ENCODE results near the gene RLBP1. TPM values are rescaled to one million over a fixed set of nuclear protein-coding genes. Genes with fewer than 3 reads are reported as not detected.

RLBP1 gene
- total RNA-seq, 1 donor from 2014 or later: not detected

DNA sequence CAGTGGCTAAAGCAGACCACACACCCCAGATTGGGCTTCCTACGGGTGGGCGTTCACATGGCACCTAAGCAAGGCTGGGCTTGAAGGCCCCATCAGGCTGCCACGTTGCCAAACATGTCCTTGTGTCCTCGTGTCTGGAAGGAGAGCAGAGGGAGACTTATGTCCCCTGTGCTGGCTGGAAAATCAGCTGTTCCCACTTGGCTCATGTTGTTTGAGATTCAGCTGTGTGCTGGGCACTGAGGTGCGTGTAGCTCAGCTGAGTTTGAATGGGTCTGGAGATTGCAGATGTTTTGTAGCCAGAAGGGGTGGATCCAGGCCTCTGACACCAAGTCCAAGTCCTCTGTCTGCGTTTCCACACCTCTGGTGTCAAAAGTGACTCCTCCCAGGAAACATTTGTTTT, 34.6 kb downstream of the RLBP1 start:
- DNase-seq (ENCODE audit: missing footprints) (no peak), ATAC-seq (no peak)
- intact Hi-C loops (cut with DNase I): no loop called here

- ATAC-seq: no peak
- no peak for DNase-seq (ENCODE audit: missing footprints)
- intact Hi-C loops (cut with DNase I): no loop called here
Measured at GRCh38 chr15:89184886-89185526, 36.4 kb downstream of the RLBP1 start.

DNA sequence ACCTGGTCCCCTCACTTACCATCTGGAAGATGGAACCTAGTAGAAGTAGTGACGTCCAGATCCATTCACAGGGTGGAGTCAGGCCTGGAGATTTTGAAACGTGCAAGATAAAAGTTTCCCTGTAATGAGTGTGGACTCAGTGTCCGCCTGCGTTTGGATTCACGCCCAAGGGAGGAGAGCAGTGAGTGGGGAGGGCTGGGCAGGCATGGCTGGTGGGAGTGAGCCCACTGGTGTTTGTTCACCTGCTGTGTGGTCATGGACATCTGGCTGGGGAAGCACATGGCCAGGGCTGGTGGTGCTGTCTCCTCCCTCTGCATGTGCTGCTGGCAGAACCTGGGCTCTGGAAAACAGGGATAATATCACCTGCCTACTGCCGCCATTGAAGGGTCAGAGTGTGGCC, 37.0 kb downstream of the RLBP1 start:
- DNase-seq (ENCODE audit: missing footprints) (no peak), ATAC-seq (no peak)
- intact Hi-C loops (cut with DNase I): no loop called here

GRCh38 chr15:89179966-89180875, 41.2 kb downstream of the RLBP1 start:
- DNase-seq (ENCODE audit: missing footprints) (no peak), ATAC-seq (no peak)
- intact Hi-C loops (cut with DNase I): loop anchor here (5.0 kb wide), 1 partner anchor 283 kb away; the partner anchor contains the start of gene HAPLN3

GRCh38 chr15:89178307-89178977, 42.9 kb downstream of the RLBP1 start:
- ATAC-seq (no peak), DNase-seq (ENCODE audit: missing footprints) (no peak)
- intact Hi-C loops (cut with DNase I): loop anchor here (5.0 kb wide), 1 partner anchor 281 kb away; the partner anchor contains the start of gene HAPLN3

- peak; percentile 36 for ATAC-seq
- intact Hi-C loops (cut with DNase I): loop anchor here (1.0 to 5.0 kb wide), 2 partner anchors 119 to 280 kb away; partner anchors contain the start of gene HAPLN3
- DNase-seq (ENCODE audit: missing footprints): no peak
Measured at GRCh38 chr15:89177633-89178306, 43.6 kb downstream of the RLBP1 start.

DNA sequence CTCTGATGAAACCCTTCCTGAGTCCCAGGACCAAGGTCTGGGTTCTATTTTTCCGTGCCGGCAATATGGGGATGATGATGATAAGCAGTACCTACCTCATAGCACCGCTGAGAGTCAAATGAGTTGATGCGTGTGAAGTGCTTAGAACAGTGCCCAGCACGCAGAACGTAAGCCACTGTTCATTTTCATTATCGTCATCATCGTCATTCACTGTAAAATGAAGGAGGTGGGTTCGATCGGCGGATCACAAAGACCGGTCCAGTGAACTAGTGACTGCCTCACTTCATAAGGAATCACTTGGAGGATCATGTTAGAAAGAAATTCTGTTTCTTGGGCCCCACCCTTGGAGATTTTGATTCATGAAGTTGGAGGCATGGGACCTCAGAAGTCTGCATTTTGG, 44.3 kb downstream of the RLBP1 start:
- intact Hi-C loops (cut with DNase I): loop anchor here (1.0 to 5.0 kb wide), 2 partner anchors 119 to 280 kb away; partner anchors contain the start of gene HAPLN3
- no peak for DNase-seq (ENCODE audit: missing footprints)

GRCh38 chr15:89175617-89176191, 45.7 kb downstream of the RLBP1 start:
- no peak for DNase-seq (ENCODE audit: missing footprints)
- intact Hi-C loops (cut with DNase I): loop anchor here (5.0 kb wide), 1 partner anchor 278 kb away; the partner anchor contains the start of gene HAPLN3
- no peak for ATAC-seq

More for the DNA sequence above, 44.3 kb downstream of the RLBP1 start:
- no peak for ATAC-seq

DNA sequence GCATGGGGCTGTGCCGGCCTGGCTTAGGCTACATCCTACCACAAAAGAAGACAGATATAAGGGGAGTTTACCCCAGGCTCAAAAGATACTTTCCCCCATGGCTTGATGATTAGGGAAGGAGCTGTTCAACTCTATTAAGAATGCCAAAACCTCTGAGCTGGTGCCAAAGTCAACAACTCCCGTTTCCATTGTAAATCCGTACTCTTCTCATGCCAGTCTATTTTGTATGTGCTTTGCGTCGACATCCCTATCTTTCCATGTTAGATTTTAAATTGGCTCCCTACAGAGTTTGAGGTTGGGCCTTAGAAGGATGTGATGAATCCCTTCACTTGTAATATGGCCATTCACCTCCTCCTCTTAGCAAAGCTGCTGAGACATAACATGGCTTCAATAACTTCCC, 46.9 kb downstream of the RLBP1 start:
- intact Hi-C loops (cut with DNase I): loop anchor here (5.0 kb wide), 1 partner anchor 37 kb away; no protein-coding TSS in a partner anchor
- DNase-seq (ENCODE audit: missing footprints): no peak
- ATAC-seq: no peak

DNA sequence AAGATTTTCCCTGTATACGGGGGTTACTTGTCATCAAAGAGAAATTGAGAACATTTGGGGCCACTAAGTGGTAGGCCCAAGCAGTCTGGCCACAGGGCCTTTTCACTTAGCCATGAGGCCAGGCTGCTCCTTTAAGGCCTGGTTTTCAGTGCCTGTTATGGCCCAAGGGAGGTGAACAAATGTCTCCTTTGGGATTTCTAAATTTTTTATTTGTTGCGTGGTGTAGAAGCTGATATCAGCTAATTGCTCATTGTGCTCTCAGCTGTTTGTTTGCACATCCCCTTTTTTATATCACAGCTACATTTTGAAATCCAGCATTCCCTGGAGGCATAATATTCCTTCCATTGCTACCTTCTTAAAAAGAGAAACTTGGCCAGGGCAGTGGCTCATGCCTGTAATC, 48.5 kb downstream of the RLBP1 start:
- intact Hi-C loops (cut with DNase I): loop anchor here (5.0 kb wide), 1 partner anchor 36 kb away; no protein-coding TSS in a partner anchor
- DNase-seq (ENCODE audit: missing footprints) (no peak), ATAC-seq (no peak)

DNA sequence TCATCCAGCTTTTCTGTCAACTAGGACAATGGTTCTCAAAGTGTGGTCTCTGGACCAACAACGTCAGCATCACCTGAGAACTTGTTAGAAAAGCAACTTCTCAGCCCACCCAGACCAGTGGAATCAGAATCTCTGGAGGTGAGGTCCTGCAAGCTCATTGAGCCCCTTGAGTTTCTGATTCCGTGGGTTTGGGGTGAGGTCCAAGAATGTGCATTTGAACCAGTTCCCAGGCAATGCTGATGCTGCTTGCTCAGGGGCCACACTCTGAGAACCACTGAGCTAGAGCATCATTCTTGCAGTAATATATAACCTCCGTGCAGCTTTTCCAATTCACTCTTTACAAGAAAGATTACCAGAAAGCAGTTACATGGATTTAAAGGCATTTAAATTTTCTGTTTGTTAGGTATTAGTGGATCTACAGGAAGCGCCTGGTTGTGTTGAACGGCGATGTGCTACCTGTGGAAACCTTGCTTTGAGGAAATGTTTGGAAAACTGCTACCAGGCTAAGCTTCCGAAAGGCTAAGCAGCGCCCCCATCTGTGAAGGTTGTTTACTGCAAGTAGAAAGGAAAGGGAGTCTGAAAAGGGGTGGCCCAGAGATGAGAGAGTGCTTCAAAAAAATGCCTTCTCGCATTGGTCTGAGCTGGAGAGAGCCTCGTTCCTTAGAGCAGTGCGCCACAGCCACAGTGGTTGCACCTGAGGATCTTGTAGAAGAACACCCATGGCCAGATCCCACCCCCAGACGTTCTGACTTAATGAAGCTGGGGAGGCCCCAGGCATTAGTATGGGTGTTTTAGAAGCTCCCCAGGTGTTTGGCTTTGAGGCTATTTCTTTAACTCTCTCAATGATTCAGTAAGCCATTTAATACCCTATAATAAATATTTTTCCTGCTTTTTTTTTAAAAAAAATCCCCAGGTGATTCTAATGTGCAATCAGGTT, 50.0 kb downstream of the RLBP1 start:
- intact Hi-C loops (cut with DNase I): loop anchor here (5.0 kb wide), 1 partner anchor 34 kb away; no protein-coding TSS in a partner anchor
- no peak for DNase-seq (ENCODE audit: missing footprints)
- no peak for ATAC-seq

DNA sequence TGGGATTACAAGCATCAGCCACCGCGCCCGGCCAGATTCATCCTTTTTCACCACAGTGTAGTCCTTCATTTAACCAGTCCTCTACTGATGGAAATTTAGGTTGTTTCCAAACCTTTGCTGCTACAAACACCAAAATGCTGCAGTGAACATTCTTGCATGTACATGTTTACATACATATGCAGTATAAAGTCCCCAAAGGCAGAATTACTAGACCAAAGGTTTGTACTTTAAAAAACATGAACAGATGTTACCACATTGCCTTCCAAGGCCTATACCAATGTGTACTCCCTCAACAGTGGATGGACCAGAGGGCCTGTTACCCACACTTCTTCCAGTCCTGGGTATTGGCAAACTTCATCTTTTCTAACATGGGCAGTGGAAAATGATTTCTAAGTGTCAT, 51.0 kb downstream of the RLBP1 start:
- intact Hi-C loops (cut with DNase I): loop anchor here (5.0 kb wide), 1 partner anchor 33 kb away; no protein-coding TSS in a partner anchor
- no peak for DNase-seq (ENCODE audit: missing footprints)

DNA sequence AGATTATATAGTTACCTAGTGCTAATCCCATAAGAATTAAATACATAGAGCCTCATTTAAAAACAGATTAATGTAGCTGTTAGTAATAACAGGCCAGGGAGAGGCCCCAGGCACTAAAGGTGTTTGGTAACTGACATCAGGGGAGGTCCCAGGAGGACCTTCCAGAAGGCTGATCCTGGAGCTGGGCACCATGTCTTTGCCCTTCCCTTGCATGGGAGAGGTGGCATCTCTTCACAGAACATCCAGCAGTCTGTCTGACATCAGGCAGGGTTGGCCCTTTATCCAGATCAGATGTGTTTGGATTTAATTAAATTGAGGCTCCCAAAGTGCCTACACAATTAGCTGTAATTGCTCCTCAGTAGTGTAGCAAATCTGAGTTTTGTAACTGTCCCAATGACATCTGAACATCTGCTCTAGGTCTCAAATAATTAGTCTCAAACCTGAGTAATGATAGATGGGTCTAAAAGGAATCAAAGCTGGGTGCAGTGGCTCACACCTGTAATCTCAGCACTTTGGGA, 53.0 kb downstream of the RLBP1 start:
- ATAC-seq (no peak), DNase-seq (ENCODE audit: missing footprints) (no peak)
- intact Hi-C loops (cut with DNase I): loop anchor here (5.0 kb wide), 1 partner anchor 81 kb away; the partner anchor contains the start of gene ABHD2

More for the DNA sequence above, 51.0 kb downstream of the RLBP1 start:
- no peak for ATAC-seq

GRCh38 chr15:89167267-89168176, 53.9 kb downstream of the RLBP1 start:
- intact Hi-C loops (cut with DNase I): loop anchor here (5.0 kb wide), 1 partner anchor 80 kb away; the partner anchor contains the start of gene ABHD2
- DNase-seq (ENCODE audit: missing footprints) (no peak), ATAC-seq (no peak)

GRCh38 chr15:89165677-89166076, 55.7 kb downstream of the RLBP1 start:
- ATAC-seq (no peak), DNase-seq (ENCODE audit: missing footprints) (no peak)
- intact Hi-C loops (cut with DNase I): loop anchor here (5.0 kb wide), 1 partner anchor 78 kb away; the partner anchor contains the start of gene ABHD2

Data from Right ventricle myocardium inferior (tissue), 1 donor.